Measurements from ENCODE around the gene PDCD4. TPM values are rescaled to one million over a fixed set of nuclear protein-coding genes. Genes with fewer than 3 reads are reported as not detected.

Gene PDCD4
- polyA plus RNA-seq, 1 of the 3 experiments (the other 2 are of a cell fraction): 23.3 TPM

- no peaks in the 10 kb centered on the region for H3F3A ChIP-seq (replicated peaks; ENCODE audit: insufficient read depth)
- H3K27ac ChIP-seq (ENCODE audit: low read depth in 2 of 2, low read length in 1 of 2): no peak overlapping the region
- no peaks in the 10 kb centered on the region for H4K20me1 ChIP-seq (ENCODE audit: insufficient read depth)
- H3K9ac ChIP-seq: no peak overlapping the region
- no peak for DNase-seq
- H2AFZ ChIP-seq (ENCODE audit: low read depth): no peak overlapping the region
- H3K27me3 ChIP-seq (ENCODE audit: insufficient read depth): no peaks in the 10 kb centered on the region
- H3K4me3 ChIP-seq (ENCODE audit: low read depth in 2 of 2, low read length in 1 of 2): no peak overlapping the region
- POLR2A ChIA-PET: interaction anchor here (1.0 kb wide), 1 partner anchor 18 kb away, joined by 3 read pairs; no protein-coding TSS in a partner anchor
- H3K9me3 ChIP-seq: no peaks in the 10 kb centered on the region
- TF ChIP-seq FOSL2 (IDR thresholded peaks at IDR 0.05; ENCODE audit: borderline replicate concordance, low read depth) (no peak), TEAD4 (IDR thresholded peaks at IDR 0.05; ENCODE audit: borderline replicate concordance, insufficient read depth) (no peak), RAD21 (IDR thresholded peaks at IDR 0.05; ENCODE audit: low read length) (no peak), SMC3 (IDR thresholded peaks at IDR 0.05; ENCODE audit: low read depth, low read length) (no peak), CHD2 (IDR thresholded peaks at IDR 0.05; ENCODE audit: low read length, partially characterized antibody) (no peak), RXRA (IDR thresholded peaks at IDR 0.05; ENCODE audit: borderline replicate concordance, low read depth) (no peak), MXI1 (IDR thresholded peaks at IDR 0.05; ENCODE audit: low read depth, low read length) (no peak), RCOR1 (IDR thresholded peaks at IDR 0.05; ENCODE audit: low read length) (no peak), GABPA (IDR thresholded peaks at IDR 0.05; ENCODE audit: low read depth) (no peak), ELF1 (IDR thresholded peaks at IDR 0.05) (no peak), FOXM1 (IDR thresholded peaks at IDR 0.05; ENCODE audit: low read depth) (no peak), EZH2phosphoT487 (IDR thresholded peaks at IDR 0.05; ENCODE audit: borderline replicate concordance, low read depth) (no peak)
- TF ChIP-seq, protein P1, sequence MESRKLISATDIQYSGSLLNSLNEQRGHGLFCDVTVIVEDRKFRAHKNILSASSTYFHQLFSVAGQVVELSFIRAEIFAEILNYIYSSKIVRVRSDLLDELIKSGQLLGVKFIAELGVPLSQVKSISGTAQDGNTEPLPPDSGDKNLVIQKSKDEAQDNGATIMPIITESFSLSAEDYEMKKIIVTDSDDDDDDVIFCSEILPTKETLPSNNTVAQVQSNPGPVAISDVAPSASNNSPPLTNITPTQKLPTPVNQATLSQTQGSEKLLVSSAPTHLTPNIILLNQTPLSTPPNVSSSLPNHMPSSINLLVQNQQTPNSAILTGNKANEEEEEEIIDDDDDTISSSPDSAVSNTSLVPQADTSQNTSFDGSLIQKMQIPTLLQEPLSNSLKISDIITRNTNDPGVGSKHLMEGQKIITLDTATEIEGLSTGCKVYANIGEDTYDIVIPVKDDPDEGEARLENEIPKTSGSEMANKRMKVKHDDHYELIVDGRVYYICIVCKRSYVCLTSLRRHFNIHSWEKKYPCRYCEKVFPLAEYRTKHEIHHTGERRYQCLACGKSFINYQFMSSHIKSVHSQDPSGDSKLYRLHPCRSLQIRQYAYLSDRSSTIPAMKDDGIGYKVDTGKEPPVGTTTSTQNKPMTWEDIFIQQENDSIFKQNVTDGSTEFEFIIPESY (IDR thresholded peaks at IDR 0.05; ENCODE audit: borderline replicate concordance, low read depth): no peak
- TF ChIP-seq, protein P2, sequence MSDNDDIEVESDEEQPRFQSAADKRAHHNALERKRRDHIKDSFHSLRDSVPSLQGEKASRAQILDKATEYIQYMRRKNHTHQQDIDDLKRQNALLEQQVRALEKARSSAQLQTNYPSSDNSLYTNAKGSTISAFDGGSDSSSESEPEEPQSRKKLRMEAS (IDR thresholded peaks at IDR 0.05; ENCODE audit: low read depth): no peak
- H3K4me2 ChIP-seq: no peak overlapping the region
- peaks cover 0 to 12% of the 10 kb centered on the region in 2 experiments; a peak in 2 of 4 replicates for H3K4me1 ChIP-seq (ENCODE audit: control insufficient read depth in 1 of 2, insufficient read depth in 2 of 2, low read depth in 1 of 2, low read length in 1 of 2)
- 57% methylated on average over 4 of the region's 4 CpGs for WGBS (ENCODE audit: low lambda C conversion rate)
- no peaks in the 10 kb centered on the region for H3K36me3 ChIP-seq (replicated peaks in 1 of 2; ENCODE audit: control insufficient read depth in 1 of 2, insufficient read depth in 2 of 2, low read length in 1 of 2)
- H3K9me2 ChIP-seq: no peaks in the 10 kb centered on the region
- H3K79me2 ChIP-seq (ENCODE audit: insufficient read depth): no peaks in the 10 kb centered on the region
- CTCF ChIA-PET: interaction anchor here (2.7 kb wide), 1 partner anchor 24 kb away, joined by 7 read pairs; no protein-coding TSS in a partner anchor
Measured at GRCh38 chr10:110827410-110827809, 44.3 kb upstream of the PDCD4 start.

DNA sequence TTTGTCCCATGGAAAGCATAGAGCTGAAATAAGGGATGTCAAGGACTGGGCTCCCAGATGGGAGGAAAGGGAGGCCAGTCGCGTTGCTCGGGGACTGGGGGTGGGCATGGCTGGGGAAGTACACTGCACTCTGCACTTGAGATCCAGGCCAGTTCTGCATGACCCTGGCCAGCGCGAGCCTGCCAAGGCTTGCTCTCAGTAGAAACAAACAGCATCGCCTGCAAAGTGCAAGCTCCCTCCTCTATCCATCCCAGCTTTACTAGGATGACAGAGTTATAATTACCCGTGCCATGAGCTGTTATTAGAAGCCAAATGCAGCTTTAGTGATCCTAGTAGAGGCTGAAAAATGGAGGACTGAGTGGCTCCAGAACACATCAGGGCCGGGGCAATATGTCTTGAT is 43.9 kb upstream of the PDCD4 start:
- POLR2A ChIA-PET: interaction anchor here (1.0 kb wide), 1 partner anchor 18 kb away, joined by 3 read pairs; no protein-coding TSS in a partner anchor
- TF ChIP-seq GATA2 (CRISPR knock-in tag; IDR thresholded peaks at IDR 0.05) (no peak), NFIC (IDR thresholded peaks at IDR 0.05; ENCODE audit: borderline replicate concordance) (no peak), POLR2AphosphoS5 (IDR thresholded peaks at IDR 0.05; ENCODE audit: low read depth, low read length) (no peak), CHD2 (IDR thresholded peaks at IDR 0.05; ENCODE audit: low read length, partially characterized antibody) (no peak), PBX3 (IDR thresholded peaks at IDR 0.05) (no peak), FOSL2 (IDR thresholded peaks at IDR 0.05; ENCODE audit: borderline replicate concordance, low read depth) (no peak), JUND (IDR thresholded peaks at IDR 0.05) (no peak), RFX5 (IDR thresholded peaks at IDR 0.05; ENCODE audit: low read length) (no peak), USF2 (IDR thresholded peaks at IDR 0.05; ENCODE audit: borderline replicate concordance, low read depth, low read length) (no peak), EZH2phosphoT487 (IDR thresholded peaks at IDR 0.05; ENCODE audit: borderline replicate concordance, low read depth) (no peak), IRF3 (IDR thresholded peaks at IDR 0.05; ENCODE audit: low read depth, low read length) (no peak), EP300 (IDR thresholded peaks at IDR 0.05; ENCODE audit: borderline replicate concordance in 1 of 2, low read depth in 1 of 2, low read length in 1 of 2) (no peak), ELF1 (IDR thresholded peaks at IDR 0.05) (no peak), RCOR1 (IDR thresholded peaks at IDR 0.05; ENCODE audit: low read length) (no peak), FOXJ3 (CRISPR knock-in tag; IDR thresholded peaks at IDR 0.05) (no peak), GABPA (IDR thresholded peaks at IDR 0.05; ENCODE audit: low read depth) (no peak)

More for the DNA sequence above, 43.9 kb upstream of the PDCD4 start:
- Histone ChIP-seq H3K27me3 (ENCODE audit: insufficient read depth) (no peaks in the 10 kb centered on the region), H3K4me1 (ENCODE audit: control insufficient read depth in 1 of 2, insufficient read depth in 2 of 2, low read depth in 1 of 2, low read length in 1 of 2) (peaks cover 0 to 8% of the 10 kb centered on the region in 2 experiments; a peak in 2 of 4 replicates), H3K4me3 (ENCODE audit: low read depth in 2 of 2, low read length in 1 of 2) (no peak overlapping the region), H3K9me3 (no peaks in the 10 kb centered on the region), H3K36me3 (replicated peaks in 1 of 2; ENCODE audit: control insufficient read depth in 1 of 2, insufficient read depth in 2 of 2, low read length in 1 of 2) (no peaks in the 10 kb centered on the region), H4K20me1 (ENCODE audit: insufficient read depth) (no peaks in the 10 kb centered on the region), H3K27ac (ENCODE audit: low read depth in 2 of 2, low read length in 1 of 2) (no peak overlapping the region), H2AFZ (ENCODE audit: low read depth) (no peak overlapping the region), H3K9me2 (no peaks in the 10 kb centered on the region), H3K9ac (no peak overlapping the region), H3F3A (replicated peaks; ENCODE audit: insufficient read depth) (no peaks in the 10 kb centered on the region), H3K79me2 (ENCODE audit: insufficient read depth) (no peaks in the 10 kb centered on the region), H3K4me2 (no peak overlapping the region)
- DNase-seq: no peak
- CTCF ChIA-PET: interaction anchor here (2.7 kb wide), 1 partner anchor 24 kb away, joined by 7 read pairs; no protein-coding TSS in a partner anchor
- 89% methylated on average over 8 of the region's 8 CpGs for WGBS (ENCODE audit: low lambda C conversion rate)

Measured in SK-N-SH (cell line).